GM10248 (cell line): ENCODE measurements around the gene SH3TC1.

Experiments used
- CTCF ChIA-PET: fragments of 300-600 bp; sonication (Branson Sonifier 250); formaldehyde crosslinking; extraction: SDS; loops from one replicate; lab custom pipeline; 2021; ENCODE audit warnings: antibody characterized with exemption; lab: Yijun Ruan, JAX
- POLR2A ChIA-PET: fragments of 350-650 bp; sonication (Branson Sonifier 250); formaldehyde crosslinking; extraction: SDS; loops from one replicate; lab custom pipeline; 2020; ENCODE audit warnings: antibody characterized with exemption; lab: Yijun Ruan, JAX
- DNase-seq: peaks from one replicate; pipeline ENCODE4 v3.0.0; 2012; ENCODE audit errors: extremely low spot score
- CTCF ChIP-seq: IDR thresholded peaks from 2 replicates; pipeline ENCODE4 v1.5.1; 2012; ENCODE audit warnings: mild to moderate bottlenecking, low read depth; ENCODE audit errors: extremely low read depth, missing control alignments, control extremely low read depth

SH3TC1 gene

DNA sequence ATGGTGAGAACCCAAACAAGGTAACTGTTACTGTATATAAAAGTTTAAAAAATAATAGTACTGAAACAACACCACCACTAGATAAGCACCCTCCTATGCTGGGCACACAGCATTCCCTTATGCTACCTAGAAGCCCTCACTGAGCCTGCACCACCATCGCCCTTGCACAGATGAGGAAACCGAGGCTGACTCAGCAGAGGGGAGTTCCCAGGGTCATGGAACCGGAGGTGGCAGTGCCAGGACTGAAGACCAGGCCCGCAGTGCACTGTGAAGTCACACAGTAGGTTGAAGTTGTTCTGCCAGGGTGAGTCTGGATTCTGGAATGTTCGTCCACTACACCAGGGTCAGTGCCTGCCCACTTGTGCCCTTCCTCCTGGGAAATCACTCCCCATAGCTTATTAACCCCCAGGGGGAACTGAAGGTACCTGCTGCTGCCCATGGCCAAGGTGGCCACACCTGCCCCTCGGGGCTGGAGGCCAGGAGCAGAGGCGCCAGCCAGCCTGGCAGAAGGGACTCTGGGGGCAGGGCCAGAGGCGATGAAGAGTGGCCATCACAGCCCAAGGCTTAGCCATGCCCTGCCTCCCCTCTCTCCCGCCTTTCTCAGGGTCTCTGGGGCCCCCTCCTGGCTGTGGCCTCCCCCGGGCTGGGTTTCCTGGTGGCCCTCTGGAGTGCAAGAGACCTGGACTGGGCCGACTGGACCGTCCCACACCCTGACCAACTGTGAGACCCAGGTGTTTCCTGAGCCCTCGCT, 25.4 kb upstream of the SH3TC1 start:
- POLR2A ChIA-PET: no interaction called here
- CTCF ChIA-PET: interaction anchor here (1.9 to 2.1 kb wide), 2 partner anchors 10 to 68 kb away, joined by 6 to 8 read pairs; no protein-coding TSS in a partner anchor
- DNase-seq: no peak
- TF ChIP-seq CTCF: no peak

DNA sequence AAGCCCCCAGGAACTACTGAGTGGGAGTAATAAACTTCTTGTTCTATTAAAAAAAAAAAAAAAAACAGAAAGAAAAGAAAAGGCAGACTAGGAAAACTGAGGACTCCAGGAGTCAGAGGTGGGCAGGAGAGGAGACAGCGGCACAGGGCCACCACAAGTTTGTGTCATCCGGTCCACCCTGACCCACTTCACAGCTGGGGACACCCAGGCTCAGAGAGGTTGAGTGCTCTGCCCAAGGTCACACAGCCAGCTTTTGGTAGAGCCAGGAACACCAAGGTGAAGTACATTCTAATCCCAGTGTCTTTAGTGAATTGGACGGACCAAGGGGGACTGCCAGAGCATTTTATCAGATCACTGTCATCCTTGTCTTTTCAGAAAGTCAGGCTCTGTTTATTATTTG, 24.1 kb upstream of the SH3TC1 start:
- no peak for TF ChIP-seq CTCF
- POLR2A ChIA-PET: no interaction called here
- CTCF ChIA-PET: interaction anchor here (1.9 to 4.4 kb wide), 4 partner anchors 12 to 67 kb away, joined by 6 to 83 read pairs (median 9); partner anchors contain the start of gene ABLIM2
- DNase-seq: no peak

DNA sequence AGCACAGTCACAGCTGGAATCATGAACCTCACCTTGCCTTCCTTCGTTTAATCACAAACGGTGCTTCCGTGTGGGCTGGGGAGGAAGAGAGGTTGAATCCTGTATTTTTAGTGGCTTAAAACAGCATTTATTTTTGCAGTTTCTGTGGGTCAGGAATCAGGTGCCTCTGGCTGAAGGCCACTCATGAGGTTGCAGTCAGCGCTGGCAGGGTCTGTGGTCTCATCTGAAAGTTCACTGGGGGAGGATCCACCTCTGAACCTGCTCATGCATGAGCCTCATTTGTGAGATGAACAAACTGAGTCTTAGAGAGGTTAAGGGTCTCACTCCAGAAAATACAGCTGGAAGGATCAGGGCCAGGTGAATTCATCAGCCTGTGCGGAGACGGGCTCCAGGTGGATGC, 23.4 kb upstream of the SH3TC1 start:
- no peak for TF ChIP-seq CTCF

DNA sequence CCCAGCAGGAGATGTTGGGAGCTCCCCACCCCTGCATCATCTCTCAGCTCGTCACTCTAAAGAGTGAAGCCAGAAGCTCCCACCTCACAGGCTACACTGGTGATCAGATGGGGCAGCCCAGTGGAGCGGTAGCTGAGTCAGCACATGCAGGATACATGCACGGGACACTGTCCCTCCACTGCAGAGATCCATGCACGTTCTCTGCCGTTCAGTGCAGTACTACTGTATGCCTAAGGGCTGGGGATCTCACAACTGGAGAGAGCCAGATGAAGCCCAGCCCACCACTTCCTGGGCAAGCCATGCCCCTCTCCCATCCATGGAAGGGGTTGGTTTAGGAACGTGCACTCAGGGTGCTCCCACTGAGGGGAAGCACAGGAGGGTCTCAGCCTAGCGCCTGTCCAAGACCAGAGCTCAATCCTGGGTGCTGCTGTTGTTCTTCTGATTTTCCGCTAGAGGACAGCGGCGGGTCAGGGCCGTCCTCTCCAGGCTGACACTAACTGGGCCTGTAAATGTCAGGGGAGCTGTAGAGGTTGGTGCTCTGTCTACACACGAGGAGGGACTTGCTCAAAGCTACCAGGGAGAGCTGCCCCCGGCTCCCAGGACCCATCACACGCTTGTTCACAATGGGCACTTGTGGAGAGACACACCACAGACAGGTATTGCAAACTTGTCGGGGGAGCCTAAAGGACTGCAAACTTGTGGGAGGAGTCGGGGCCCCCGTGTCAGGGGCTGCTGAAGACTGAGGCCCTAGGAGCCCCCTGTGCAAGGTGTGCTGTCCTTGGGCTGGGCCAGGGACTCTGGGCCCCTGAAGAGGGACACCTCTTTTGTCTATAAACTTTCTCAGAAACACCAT, 22.3 kb upstream of the SH3TC1 start:
- peak; percentile 82 for DNase-seq
- CTCF ChIA-PET: interaction anchor here (0.6 to 4.4 kb wide), 35 partner anchors 9 to 252 kb away, joined by 3 to 83 read pairs (median 6); partner anchors contain the start of genes ABLIM2 and SH3TC1
- POLR2A ChIA-PET: interaction anchor here (1.1 kb wide), 1 partner anchor 14 kb away, joined by 6 read pairs; no protein-coding TSS in a partner anchor
- peak; percentile 94 for TF ChIP-seq CTCF

More for the DNA sequence above, 23.4 kb upstream of the SH3TC1 start:
- DNase-seq: no peak
- CTCF ChIA-PET: interaction anchor here (0.8 to 4.4 kb wide), 14 partner anchors 8 to 227 kb away, joined by 3 to 83 read pairs (median 12); partner anchors contain the start of genes ABLIM2 and SH3TC1
- POLR2A ChIA-PET: no interaction called here

DNA sequence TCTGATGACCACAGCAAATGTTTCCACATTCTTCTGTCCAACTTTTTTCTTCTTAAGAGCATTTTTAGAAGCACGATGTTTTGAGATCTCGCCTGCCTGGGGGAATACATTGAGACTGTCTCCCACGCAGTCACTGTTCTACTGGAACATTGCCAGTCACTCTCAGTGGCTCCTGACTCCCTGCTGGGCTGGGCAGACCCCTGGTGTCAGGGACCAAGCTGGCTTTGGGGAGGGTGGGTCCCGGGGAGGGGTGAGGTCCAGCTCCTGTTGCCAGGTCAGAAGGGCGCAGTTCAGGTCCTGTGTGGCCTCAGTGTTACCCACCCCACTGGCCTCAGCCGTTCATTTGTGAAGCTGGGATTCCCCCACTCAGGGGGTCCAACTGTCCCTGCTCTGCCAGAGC, 21.5 kb upstream of the SH3TC1 start:
- POLR2A ChIA-PET: interaction anchor here (1.1 kb wide), 1 partner anchor 14 kb away, joined by 6 read pairs; no protein-coding TSS in a partner anchor

More for the DNA sequence above, 21.5 kb upstream of the SH3TC1 start:
- no peak for TF ChIP-seq CTCF
- CTCF ChIA-PET: interaction anchor here (0.6 to 4.4 kb wide), 31 partner anchors 8 to 251 kb away, joined by 3 to 83 read pairs (median 6); partner anchors contain the start of genes ABLIM2 and SH3TC1
- DNase-seq: no peak
